PFSK-1 (cell line): Measurements from ENCODE around the gene TBCD.

Experiments
- FOXP2 ChIP-seq: optimal IDR thresholded peaks from 2 replicates; pipeline ENCODE3; 2011; ENCODE audit warnings: borderline replicate concordance, control low read depth, inconsistent platforms; ENCODE audit not compliant: insufficient read depth; ENCODE audit errors: extremely low read length, extremely low read depth
- POLR2AphosphoS5 ChIP-seq: IDR thresholded peaks from 2 replicates; pipeline ENCODE4 v1.6.1; 2012; ENCODE audit warnings: low read depth, mild to moderate bottlenecking, control low read depth, low read length, moderate library complexity
- SIN3A ChIP-seq: IDR thresholded peaks from 2 replicates; pipeline ENCODE4 v1.6.1; 2012; ENCODE audit warnings: mild to moderate bottlenecking, low read length, moderate library complexity, borderline replicate concordance; ENCODE audit not compliant: insufficient read depth
- TAF1 ChIP-seq: IDR thresholded peaks from 2 replicates; pipeline ENCODE4 v1.6.1; 2012; ENCODE audit warnings: low read length, control low read depth, borderline replicate concordance; ENCODE audit not compliant: insufficient read depth
- TF ChIP-seq, protein P1 (sequence below), 2 experiments: IDR thresholded peaks; 2 replicates each; pipeline versions ENCODE4 v1.6.1 to v1.8.0; 2011 to 2012; ENCODE audit warnings: low read depth in 2 of 2, low read length in 2 of 2, control low read depth in 1 of 2, inconsistent platforms in 1 of 2, mild to moderate bottlenecking in 1 of 2, moderate library complexity in 1 of 2; ENCODE audit not compliant: insufficient read depth in 1 of 2

Gene TBCD

GRCh38 chr17:82956726-82957468, 205.0 kb downstream of the TBCD start:
- TF ChIP-seq TAF1, result no peak
- TF ChIP-seq, protein P1, sequence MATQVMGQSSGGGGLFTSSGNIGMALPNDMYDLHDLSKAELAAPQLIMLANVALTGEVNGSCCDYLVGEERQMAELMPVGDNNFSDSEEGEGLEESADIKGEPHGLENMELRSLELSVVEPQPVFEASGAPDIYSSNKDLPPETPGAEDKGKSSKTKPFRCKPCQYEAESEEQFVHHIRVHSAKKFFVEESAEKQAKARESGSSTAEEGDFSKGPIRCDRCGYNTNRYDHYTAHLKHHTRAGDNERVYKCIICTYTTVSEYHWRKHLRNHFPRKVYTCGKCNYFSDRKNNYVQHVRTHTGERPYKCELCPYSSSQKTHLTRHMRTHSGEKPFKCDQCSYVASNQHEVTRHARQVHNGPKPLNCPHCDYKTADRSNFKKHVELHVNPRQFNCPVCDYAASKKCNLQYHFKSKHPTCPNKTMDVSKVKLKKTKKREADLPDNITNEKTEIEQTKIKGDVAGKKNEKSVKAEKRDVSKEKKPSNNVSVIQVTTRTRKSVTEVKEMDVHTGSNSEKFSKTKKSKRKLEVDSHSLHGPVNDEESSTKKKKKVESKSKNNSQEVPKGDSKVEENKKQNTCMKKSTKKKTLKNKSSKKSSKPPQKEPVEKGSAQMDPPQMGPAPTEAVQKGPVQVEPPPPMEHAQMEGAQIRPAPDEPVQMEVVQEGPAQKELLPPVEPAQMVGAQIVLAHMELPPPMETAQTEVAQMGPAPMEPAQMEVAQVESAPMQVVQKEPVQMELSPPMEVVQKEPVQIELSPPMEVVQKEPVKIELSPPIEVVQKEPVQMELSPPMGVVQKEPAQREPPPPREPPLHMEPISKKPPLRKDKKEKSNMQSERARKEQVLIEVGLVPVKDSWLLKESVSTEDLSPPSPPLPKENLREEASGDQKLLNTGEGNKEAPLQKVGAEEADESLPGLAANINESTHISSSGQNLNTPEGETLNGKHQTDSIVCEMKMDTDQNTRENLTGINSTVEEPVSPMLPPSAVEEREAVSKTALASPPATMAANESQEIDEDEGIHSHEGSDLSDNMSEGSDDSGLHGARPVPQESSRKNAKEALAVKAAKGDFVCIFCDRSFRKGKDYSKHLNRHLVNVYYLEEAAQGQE (IDR thresholded peaks at IDR 0.05; ENCODE audit: insufficient read depth in 1 of 2, low read depth in 2 of 2, low read length in 2 of 2), result no peak
- TF ChIP-seq POLR2AphosphoS5, result no peak
- TF ChIP-seq FOXP2, result no peak
- no peak for TF ChIP-seq SIN3A

- TF ChIP-seq FOXP2 (no peak), SIN3A (no peak), TAF1 (no peak), POLR2AphosphoS5 (no peak)
- TF ChIP-seq, protein P1 (IDR thresholded peaks at IDR 0.05; ENCODE audit: insufficient read depth in 1 of 2, low read depth in 2 of 2, low read length in 2 of 2), result no peak
Observed at GRCh38 chr17:82957469-82957795, 205.6 kb downstream of the TBCD start.

GRCh38 chr17:82957961-82958561, 206.2 kb downstream of the TBCD start:
- no peak for TF ChIP-seq FOXP2
- no peak for TF ChIP-seq POLR2AphosphoS5
- TF ChIP-seq TAF1, result no peak
- TF ChIP-seq SIN3A, result no peak
- TF ChIP-seq, protein P1 (IDR thresholded peaks at IDR 0.05; ENCODE audit: insufficient read depth in 1 of 2, low read depth in 2 of 2, low read length in 2 of 2), result no peak

DNA sequence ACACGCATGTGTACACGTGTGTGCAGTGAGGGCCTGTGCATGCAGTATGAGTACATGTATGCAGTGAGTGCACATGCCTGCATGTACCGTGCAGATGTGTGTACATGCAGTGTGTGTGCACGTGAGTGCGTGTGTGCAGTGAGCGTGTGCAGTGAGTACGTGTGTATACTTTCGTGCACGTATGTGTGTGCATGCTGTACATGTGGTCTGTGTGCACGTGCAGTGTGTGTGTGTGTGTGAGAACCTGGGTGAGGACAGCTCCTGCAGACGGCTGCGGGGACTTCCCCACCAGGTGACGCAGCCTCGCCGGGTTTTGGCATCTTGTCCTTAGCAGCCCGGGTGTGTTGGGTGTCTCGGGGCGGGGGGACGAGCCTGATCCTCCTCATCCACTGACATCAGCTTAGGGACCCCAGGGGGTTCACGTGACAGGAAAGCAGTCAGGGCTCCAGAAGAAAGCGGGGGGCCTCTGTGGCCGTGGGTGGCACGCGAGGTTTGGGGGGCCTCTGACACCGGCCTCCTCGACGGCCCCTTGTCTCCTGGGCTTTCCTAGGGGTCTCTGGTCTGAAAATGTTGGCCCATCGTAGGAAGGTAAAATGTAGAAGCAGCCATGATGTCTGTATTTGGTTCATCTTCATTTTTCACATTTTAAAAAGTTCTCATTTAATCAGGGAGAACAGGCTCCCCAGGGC, 207.5 kb downstream of the TBCD start:
- TF ChIP-seq SIN3A, result no peak
- no peak for TF ChIP-seq TAF1
- no peak for TF ChIP-seq POLR2AphosphoS5
- TF ChIP-seq, protein P1 (IDR thresholded peaks at IDR 0.05; ENCODE audit: insufficient read depth in 1 of 2, low read depth in 2 of 2, low read length in 2 of 2), result no peak
